ENCODE data around the gene LKAAEAR1.

The LKAAEAR1 gene

DNA sequence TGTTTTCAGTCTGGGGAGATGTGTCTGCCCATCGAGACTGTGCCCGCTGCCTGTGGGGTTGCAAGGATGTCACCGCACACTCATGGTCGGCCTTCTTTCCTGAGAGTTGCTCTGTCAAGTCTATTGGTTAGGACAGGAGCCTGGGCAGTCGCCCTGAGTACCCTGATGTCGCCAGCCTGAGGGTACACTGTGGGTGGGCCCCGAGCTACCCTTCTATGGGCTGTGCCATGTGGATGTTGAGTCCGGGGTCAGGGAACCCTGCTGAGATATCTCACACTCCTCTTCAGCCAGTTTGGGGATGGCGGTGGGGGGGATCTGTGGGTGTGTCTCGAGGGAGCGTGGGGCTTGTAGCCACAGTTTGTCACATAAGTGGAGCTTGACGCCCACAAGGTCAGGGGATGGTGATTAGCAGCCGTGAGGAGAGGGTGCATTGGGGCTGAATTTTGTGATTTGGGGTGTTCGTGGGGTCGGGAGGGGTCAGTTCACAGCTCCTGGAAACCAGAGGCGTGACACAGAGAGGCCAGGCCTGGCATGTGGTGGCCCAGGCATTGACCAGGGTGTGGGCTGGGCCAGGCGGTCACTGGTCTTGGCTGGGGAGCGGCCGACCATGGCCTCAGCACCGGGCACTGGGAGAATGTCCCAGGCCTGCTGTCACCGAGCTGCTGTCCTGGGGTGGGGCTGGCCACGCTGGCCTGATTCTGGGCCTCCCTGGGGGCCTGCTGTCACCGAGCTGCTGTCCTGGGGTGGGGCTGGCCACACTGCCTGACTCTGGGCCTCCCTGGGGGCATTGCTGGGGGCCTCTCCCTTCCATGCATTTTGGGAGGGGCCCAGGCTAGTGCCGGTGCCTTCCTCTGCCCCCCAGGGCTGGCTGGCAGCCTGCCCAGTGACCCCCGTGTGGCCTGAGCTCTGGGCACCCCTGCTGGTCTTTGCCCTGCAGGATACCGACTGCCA lies 24.8 kb upstream of the LKAAEAR1 start:
- no peak for TF ChIP-seq CTCF (conservative IDR thresholded peaks at IDR 0.05; ENCODE audit: low read depth, low read length)
- DNase-seq (ENCODE audit: low read depth) = no peak
- no peak overlapping the region for H3K4me3 ChIP-seq (ENCODE audit: low read length)

GRCh38 chr20:64107736-64108457 lies 23.7 kb upstream of the LKAAEAR1 start:
- no peak for DNase-seq (ENCODE audit: low read depth)
- no peak for TF ChIP-seq CTCF (conservative IDR thresholded peaks at IDR 0.05; ENCODE audit: low read depth, low read length)
- no peak overlapping the region for H3K4me3 ChIP-seq (ENCODE audit: low read length)

GRCh38 chr20:64106981-64107735 lies 23.0 kb upstream of the LKAAEAR1 start, which contains the start of gene NPBWR2:
Gene NPBWR2 (minus strand): TSS chr20:64107565. CDS start chr20:64106831, 734 bp downstream.
- H3K4me3 ChIP-seq (ENCODE audit: low read length) = no peak within 1 kb of the TSS
- TF ChIP-seq CTCF (conservative IDR thresholded peaks at IDR 0.05; ENCODE audit: low read depth, low read length) = no peak
- no peak for DNase-seq (ENCODE audit: low read depth)

GRCh38 chr20:64106435-64106961 lies 22.3 kb upstream of the LKAAEAR1 start:
- no peak overlapping the region for H3K4me3 ChIP-seq (ENCODE audit: low read length)
- TF ChIP-seq CTCF (conservative IDR thresholded peaks at IDR 0.05; ENCODE audit: low read depth, low read length) = no peak
- no peak for DNase-seq (ENCODE audit: low read depth)

DNA sequence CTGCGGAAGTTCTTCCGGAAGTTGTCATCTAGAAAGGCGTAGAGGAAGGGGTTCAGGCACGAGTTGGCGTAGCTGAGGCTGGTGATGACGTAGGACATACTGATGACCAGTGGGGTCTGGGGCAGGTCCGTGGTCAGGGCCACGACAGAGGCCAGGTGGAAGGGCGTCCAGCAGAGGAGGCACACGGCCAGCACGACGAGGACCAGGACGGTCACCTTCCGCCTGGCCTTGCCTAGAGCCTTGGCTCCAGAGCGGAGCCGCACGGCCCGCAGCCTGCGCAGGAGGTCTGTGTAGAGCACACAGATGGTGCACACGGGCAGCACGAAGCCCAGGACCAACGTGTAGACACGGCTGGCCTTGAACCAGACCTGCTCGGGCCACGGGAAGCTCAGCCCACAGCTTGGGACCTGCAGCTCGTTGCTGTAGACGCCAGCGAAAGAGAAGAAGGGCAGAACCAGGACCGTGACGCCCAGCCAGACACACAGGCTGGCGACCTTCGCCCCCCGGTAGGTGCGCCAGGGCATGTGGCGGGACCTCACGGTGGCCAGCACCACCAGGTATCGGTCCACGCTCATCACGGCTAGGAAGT lies 21.7 kb upstream of the LKAAEAR1 start:
- no peak for DNase-seq (ENCODE audit: low read depth)
- no peak for TF ChIP-seq CTCF (conservative IDR thresholded peaks at IDR 0.05; ENCODE audit: low read depth, low read length)

GRCh38 chr20:64104667-64105451 lies 20.7 kb upstream of the LKAAEAR1 start:
- DNase-seq (ENCODE audit: low read depth) = no peak
- no peak for TF ChIP-seq CTCF (conservative IDR thresholded peaks at IDR 0.05; ENCODE audit: low read depth, low read length)
- no peak overlapping the region for H3K4me3 ChIP-seq (ENCODE audit: low read length)

More for the DNA sequence above, 21.7 kb upstream of the LKAAEAR1 start:
- H3K4me3 ChIP-seq (ENCODE audit: low read length) = no peak overlapping the region
